Urothelium cell line (cell line): ENCODE measurements around the gene TMF1.

Source experiments
- DNase-seq: peaks from one replicate; pipeline ENCODE4 v3.0.0; 2011; ENCODE audit warnings: low spot score, mixed read lengths
- FAIRE-seq: peaks from 2 replicates; lab custom pipeline; 2011; peaks lifted over from hg19 to GRCh38; lab: Jason Lieb, UNC

Gene TMF1

GRCh38 chr3:69051756-69052471 is at the start of gene TMF1:
Gene TMF1 (minus strand): TSS chr3:69052333. CDS start chr3:69052086, 247 bp downstream.
- DNase-seq (peak; percentile 97), FAIRE-seq (peak; percentile 97)

- FAIRE-seq: no peak
- no peak for DNase-seq
Observed at GRCh38 chr3:69099576-69099975, 47.4 kb upstream of the TMF1 start.

GRCh38 chr3:69097407-69098086 is 45.4 kb upstream of the TMF1 start:
- no peak for FAIRE-seq
- no peak for DNase-seq

- DNase-seq: no peak
- FAIRE-seq: no peak
Observed at GRCh38 chr3:69096299-69096698, 44.2 kb upstream of the TMF1 start.

- FAIRE-seq (no peak), DNase-seq (no peak)
Observed at GRCh38 chr3:69095636-69096035, 43.5 kb upstream of the TMF1 start.

GRCh38 chr3:69094467-69095205 is 42.5 kb upstream of the TMF1 start:
- DNase-seq (no peak), FAIRE-seq (no peak)

- no peak for FAIRE-seq
- DNase-seq: no peak
Observed at GRCh38 chr3:69092030-69092516, 39.9 kb upstream of the TMF1 start.

- FAIRE-seq (no peak), DNase-seq (no peak)
Observed at GRCh38 chr3:69091389-69092029, 39.4 kb upstream of the TMF1 start.

GRCh38 chr3:69090021-69090420 is 37.9 kb upstream of the TMF1 start:
- DNase-seq (no peak), FAIRE-seq (no peak)

GRCh38 chr3:69088063-69088462 is 35.9 kb upstream of the TMF1 start:
- FAIRE-seq (no peak), DNase-seq (no peak)

- DNase-seq (no peak), FAIRE-seq (no peak)
Observed at GRCh38 chr3:69087030-69087791, 35.1 kb upstream of the TMF1 start.

- DNase-seq: peak; percentile 66
- FAIRE-seq: no peak
Observed at GRCh38 chr3:69085833-69086722, 33.9 kb upstream of the TMF1 start.

GRCh38 chr3:69085168-69085832 is 33.2 kb upstream of the TMF1 start:
- DNase-seq (peak; percentile 9), FAIRE-seq (no peak)

GRCh38 chr3:69084326-69085167 is 32.4 kb upstream of the TMF1 start, which contains the start of gene ARL6IP5:
Gene ARL6IP5 (plus strand): TSS chr3:69084937. CDS start chr3:69085048, 111 bp downstream.
- FAIRE-seq (no peak), DNase-seq (peak; percentile 81)

GRCh38 chr3:69082805-69083204 is 30.7 kb upstream of the TMF1 start:
- DNase-seq (peak; percentile 36), FAIRE-seq (no peak)

- DNase-seq (no peak), FAIRE-seq (no peak)
Observed at GRCh38 chr3:69082361-69082760, 30.2 kb upstream of the TMF1 start.

- DNase-seq: peak; percentile 39
- FAIRE-seq: no peak
Observed at GRCh38 chr3:69081583-69082262, 29.6 kb upstream of the TMF1 start.
